A673 (cell line): ENCODE results near the gene PPAN.

Source experiments
- EZH2 ChIP-seq: fragments of 200-600 bp; sonication (generic); IDR thresholded peaks from 2 replicates; pipeline ENCODE4 v1.6.1; 2017; ENCODE audit warnings: borderline replicate concordance, low read depth, mild to moderate bottlenecking, mixed read lengths, antibody characterized with exemption, low read length; ENCODE audit not compliant: poor library complexity, severe bottlenecking
- TF ChIP-seq, protein P1 (sequence below): fragments of 300-800, 200-600 bp; sonication (generic); conservative IDR thresholded peaks from 2 replicates; pipeline ENCODE4 v1.5.1; 2017; ENCODE audit warnings: low read depth, mild to moderate bottlenecking, antibody characterized with exemption, low read length, moderate library complexity, mixed read lengths

DNA sequence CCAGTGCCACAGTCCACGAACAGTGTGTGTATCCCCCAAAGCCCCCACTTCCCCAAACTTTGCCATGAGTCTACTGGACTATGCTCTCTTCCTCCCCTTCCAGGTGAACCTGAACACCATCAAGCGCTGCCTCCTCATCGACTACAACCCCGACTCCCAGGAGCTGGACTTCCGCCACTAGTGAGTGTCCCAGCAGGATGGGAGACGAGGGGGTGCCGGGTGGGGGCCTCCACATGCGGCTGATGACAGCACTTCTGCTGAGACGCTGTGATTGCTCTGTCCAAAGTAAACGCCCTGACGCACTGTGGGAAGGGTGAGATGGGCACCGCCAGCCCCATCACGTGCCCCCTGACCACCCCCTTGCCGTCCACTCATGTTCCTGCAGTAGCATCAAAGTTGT, 3.4 kb downstream of the PPAN start:
- TF ChIP-seq, protein P1, sequence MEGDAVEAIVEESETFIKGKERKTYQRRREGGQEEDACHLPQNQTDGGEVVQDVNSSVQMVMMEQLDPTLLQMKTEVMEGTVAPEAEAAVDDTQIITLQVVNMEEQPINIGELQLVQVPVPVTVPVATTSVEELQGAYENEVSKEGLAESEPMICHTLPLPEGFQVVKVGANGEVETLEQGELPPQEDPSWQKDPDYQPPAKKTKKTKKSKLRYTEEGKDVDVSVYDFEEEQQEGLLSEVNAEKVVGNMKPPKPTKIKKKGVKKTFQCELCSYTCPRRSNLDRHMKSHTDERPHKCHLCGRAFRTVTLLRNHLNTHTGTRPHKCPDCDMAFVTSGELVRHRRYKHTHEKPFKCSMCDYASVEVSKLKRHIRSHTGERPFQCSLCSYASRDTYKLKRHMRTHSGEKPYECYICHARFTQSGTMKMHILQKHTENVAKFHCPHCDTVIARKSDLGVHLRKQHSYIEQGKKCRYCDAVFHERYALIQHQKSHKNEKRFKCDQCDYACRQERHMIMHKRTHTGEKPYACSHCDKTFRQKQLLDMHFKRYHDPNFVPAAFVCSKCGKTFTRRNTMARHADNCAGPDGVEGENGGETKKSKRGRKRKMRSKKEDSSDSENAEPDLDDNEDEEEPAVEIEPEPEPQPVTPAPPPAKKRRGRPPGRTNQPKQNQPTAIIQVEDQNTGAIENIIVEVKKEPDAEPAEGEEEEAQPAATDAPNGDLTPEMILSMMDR: no peak
- TF ChIP-seq EZH2: no peak
